ENCODE results near the gene AP2A1.

The AP2A1 gene

DNA sequence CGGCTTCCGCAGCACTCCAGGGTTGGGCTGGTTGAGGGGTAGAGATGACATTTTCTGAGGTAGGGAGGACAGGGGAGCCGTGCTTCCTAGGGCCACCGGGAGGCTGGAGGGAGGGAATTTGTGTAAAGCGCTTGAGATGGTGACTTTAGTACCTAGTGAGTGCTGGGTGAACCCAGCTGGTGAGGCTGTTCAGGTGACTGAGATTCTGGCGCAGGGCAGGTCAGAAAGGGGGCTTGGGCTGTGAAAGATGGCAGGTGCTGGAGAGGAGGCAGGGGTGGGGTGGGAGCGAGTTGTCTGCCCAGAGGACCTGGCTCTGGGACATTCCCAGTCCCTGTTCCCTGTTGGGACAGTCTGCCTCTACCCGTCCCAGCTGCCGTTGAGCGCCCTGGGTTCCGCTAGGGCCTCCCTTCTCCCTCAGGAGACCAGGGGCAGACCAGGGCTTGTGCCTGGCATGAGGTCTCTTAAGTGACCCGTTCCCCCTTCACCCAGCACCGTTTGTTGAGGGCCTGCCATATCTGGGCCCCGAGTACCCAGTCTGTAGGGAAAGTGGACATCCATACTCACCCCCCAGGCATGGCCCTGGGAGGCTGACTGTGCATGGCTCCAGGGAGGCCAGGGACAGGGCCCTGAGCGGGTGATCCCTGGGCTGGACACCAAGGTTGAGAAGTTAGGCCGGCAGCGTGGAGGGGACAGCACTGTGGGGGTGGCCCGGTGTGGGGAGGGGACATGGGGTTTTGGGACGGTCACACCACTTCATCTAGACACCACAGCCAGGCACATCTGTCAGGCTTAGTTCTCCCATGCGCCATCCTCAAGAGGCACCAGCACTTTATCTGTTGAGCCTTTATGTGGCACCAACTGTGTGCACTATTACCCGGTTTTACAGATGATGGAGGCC, 89.1 kb downstream of the AP2A1 start:
- no peak for DNase-seq (ENCODE audit: low read depth)

DNA sequence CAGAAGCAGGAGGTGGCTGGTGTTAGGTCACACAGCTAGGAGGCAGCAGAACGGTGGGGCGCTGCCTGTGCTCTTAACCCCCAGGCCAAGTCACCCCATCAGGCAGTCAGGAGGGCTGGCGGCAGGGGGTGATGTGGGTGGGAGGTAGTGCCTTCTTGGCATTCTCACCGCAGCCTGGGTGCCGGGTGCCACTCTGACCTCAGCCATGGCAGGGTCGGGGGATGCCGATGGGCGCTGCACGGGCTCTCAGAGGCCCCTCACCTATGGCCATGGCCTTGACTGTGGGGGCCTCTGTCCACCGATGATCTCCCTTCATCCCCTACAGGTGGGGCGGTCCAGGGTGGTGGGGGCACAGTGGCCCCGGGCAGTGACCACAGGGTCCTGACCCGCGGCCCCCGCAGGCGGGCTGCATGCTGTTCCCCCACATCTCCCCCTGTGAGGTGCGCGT, 89.8 kb downstream of the AP2A1 start:
- no peak for DNase-seq (ENCODE audit: low read depth)

Data from stimulated activated CD8-positive, alpha-beta memory T cell treated with anti-CD3 and anti-CD28 coated beads, Interleukin-7, amount 100 ng/mL, for 24 hours (primary cell).